Large intestine (tissue), 12 donors: ENCODE measurements around the gene POMZP3. TPM values are rescaled to one million over a fixed set of nuclear protein-coding genes. Genes with fewer than 3 reads are reported as not detected.
A peak's percentile ranks its signal among the peaks of the same experiment; 100 is the strongest.
"Not testable (repeated sequence)": the region's sequence is repeated elsewhere in the genome, so short reads cannot be mapped to it uniquely, and the experiment has no call there.

Source experiments
- DNase-seq, 2 donors: peaks; one replicate each; pipeline versions ENCODE4 v3.0.0 to v3.0.0-alpha.2; 2013
- H3K27ac ChIP-seq: one replicate; pipeline ENCODE4 v1.5.1; 2013; ENCODE audit warnings: low read length
- H3K27me3 ChIP-seq: 2 replicates; pipeline ENCODE4 v1.6.1; 2013; ENCODE audit warnings: low read length; ENCODE audit not compliant: control insufficient read depth, insufficient read depth
- H3K36me3 ChIP-seq: 2 replicates; pipeline ENCODE4 v1.6.1; 2013; ENCODE audit warnings: low read length; ENCODE audit not compliant: control insufficient read depth, insufficient read depth
- H3K4me1 ChIP-seq: one replicate; pipeline ENCODE4 v1.6.1; 2013; ENCODE audit warnings: low read length; ENCODE audit not compliant: control insufficient read depth, insufficient read depth
- H3K4me3 ChIP-seq: one replicate; pipeline ENCODE4 v1.5.1; 2013; ENCODE audit warnings: low read length
- H3K9me3 ChIP-seq: one replicate; pipeline ENCODE4 v1.6.1; 2013; ENCODE audit warnings: mild to moderate bottlenecking, low read depth, low read length, moderate library complexity; ENCODE audit not compliant: control insufficient read depth
- WGBS: methylation state at CpG from one replicate; pipeline ENCODE4 v1.1.5; 2013; ENCODE audit warnings: low lambda C conversion rate; ENCODE audit not compliant: insufficient coverage; 5-methylcytosine and 5-hydroxymethylcytosine counted together
- long read RNA-seq, 11 donors: transcript quantifications; one replicate each; lab custom pipeline, GENCODE V29; 2026
- polyA plus RNA-seq: library from polyadenylated mRNA; unstranded; fragments of 120-200 nt; gene quantifications from one replicate; pipeline ENCODE4 v1.2.1, GENCODE V29; 2013

The POMZP3 gene
- 18.5 TPM for polyA plus RNA-seq
- long read RNA-seq, donor 1, partial matches to known transcripts = 0 of 4 reads
- long read RNA-seq, donor 1, other reads (novel, unspliced or antisense) = 0 of 4 reads
- long read RNA-seq, donor 2, transcript POMZP3-202 (7 exons, 1,490 nt) = major isoform, 6 of 6 reads
- long read RNA-seq, donor 2, partial matches to known transcripts = 0 of 6 reads
- long read RNA-seq, donor 2, other reads (novel, unspliced or antisense) = 0 of 6 reads
- long read RNA-seq, donor 3, partial matches to known transcripts = 6 of 8 reads
- long read RNA-seq, donor 3, other reads (novel, unspliced or antisense) = 0 of 8 reads
- long read RNA-seq, donor 4 = 0 reads
- long read RNA-seq, donor 5 = 0 reads
- long read RNA-seq, donor 6, partial matches to known transcripts = 0 of 1 reads
- long read RNA-seq, donor 6, other reads (novel, unspliced or antisense) = 0 of 1 reads
- long read RNA-seq, donor 7, partial matches to known transcripts = 0 of 4 reads
- long read RNA-seq, donor 7, other reads (novel, unspliced or antisense) = 0 of 4 reads
- long read RNA-seq, donor 8, partial matches to known transcripts = 0 of 4 reads
- long read RNA-seq, donor 8, other reads (novel, unspliced or antisense) = 0 of 4 reads
- long read RNA-seq, donor 9, transcript POMZP3-202 (7 exons, 1,490 nt) = major isoform, 11 of 12 reads
- long read RNA-seq, donor 9, partial matches to known transcripts = 0 of 12 reads
- long read RNA-seq, donor 9, other reads (novel, unspliced or antisense) = 0 of 12 reads
- long read RNA-seq, donor 10, transcript POMZP3-202 (7 exons, 1,490 nt) = major isoform, 10 of 15 reads
- long read RNA-seq, donor 10, partial matches to known transcripts = 5 of 15 reads
- long read RNA-seq, donor 10, other reads (novel, unspliced or antisense) = 0 of 15 reads
- long read RNA-seq, donor 11, partial matches to known transcripts = 0 of 4 reads
- long read RNA-seq, donor 11, other reads (novel, unspliced or antisense) = 0 of 4 reads

DNA sequence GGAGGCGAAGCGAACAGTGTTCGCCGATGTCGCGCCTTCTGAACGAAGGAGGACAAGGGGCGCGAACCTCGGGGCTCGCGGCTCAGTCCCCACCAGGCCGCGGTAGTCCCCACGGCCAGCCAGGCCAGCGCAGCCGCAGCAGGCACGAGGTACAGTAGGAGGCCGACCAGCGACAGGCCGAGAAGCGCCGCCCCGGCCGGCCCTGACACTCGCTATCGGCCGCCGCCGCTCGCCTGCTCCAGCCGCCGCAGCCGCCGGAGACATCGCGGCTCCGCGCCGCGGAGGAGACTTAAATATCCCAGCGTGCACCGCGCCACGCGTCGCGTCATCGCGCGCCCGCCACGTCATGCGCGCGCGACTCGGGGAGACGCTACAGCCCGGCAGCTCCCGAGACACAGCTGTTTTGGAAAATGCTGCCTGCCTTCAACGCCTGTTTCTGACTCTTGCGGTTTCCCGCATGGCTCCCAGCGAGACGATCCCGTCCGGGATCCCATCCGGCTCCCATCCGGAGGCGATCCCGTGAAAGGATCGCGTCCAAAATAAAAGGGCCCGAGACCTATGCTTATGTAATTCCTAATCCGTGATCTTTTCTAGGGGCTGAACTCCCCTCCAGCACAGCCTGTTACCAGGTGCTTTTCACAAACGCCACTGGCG lies at the start of gene POMZP3:
TSS of gene POMZP3 (minus strand) at position 291 of the 654 bp plus-strand sequence. CDS start 1,215 bp downstream, outside the sequence.
- not testable (repeated sequence) for H3K4me1 ChIP-seq, H3K36me3 ChIP-seq, H3K27me3 ChIP-seq, H3K9me3 ChIP-seq
- peak in 1 of 2 donors; percentile 57 for DNase-seq
- peak within 1 kb of the TSS; percentile 83 for H3K27ac ChIP-seq
- peak within 1 kb of the TSS; percentile 56 for H3K4me3 ChIP-seq
- WGBS = no CpG with 5 or more reads among the region's 78 CpGs

- H3K36me3 ChIP-seq, H3K4me1 ChIP-seq, H3K27ac ChIP-seq, H3K4me3 ChIP-seq, H3K27me3 ChIP-seq, DNase-seq, H3K9me3 ChIP-seq: not testable (repeated sequence)
- 100% methylated on average over 1 of the region's 2 CpGs for WGBS
Measured at GRCh38 chr7:76675783-76676182, 48.7 kb upstream of the POMZP3 start.

- H3K27ac ChIP-seq, H3K9me3 ChIP-seq, DNase-seq, H3K27me3 ChIP-seq, H3K36me3 ChIP-seq, H3K4me1 ChIP-seq, H3K4me3 ChIP-seq: not testable (repeated sequence)
- no CpG with 5 or more reads among the region's 5 CpGs for WGBS
Measured at GRCh38 chr7:76673346-76673745, 46.3 kb upstream of the POMZP3 start.

- H3K27me3 ChIP-seq, DNase-seq, H3K4me3 ChIP-seq, H3K9me3 ChIP-seq, H3K27ac ChIP-seq, H3K36me3 ChIP-seq, H3K4me1 ChIP-seq: not testable (repeated sequence)
Measured at GRCh38 chr7:76659212-76659611, 32.1 kb upstream of the POMZP3 start.

DNA sequence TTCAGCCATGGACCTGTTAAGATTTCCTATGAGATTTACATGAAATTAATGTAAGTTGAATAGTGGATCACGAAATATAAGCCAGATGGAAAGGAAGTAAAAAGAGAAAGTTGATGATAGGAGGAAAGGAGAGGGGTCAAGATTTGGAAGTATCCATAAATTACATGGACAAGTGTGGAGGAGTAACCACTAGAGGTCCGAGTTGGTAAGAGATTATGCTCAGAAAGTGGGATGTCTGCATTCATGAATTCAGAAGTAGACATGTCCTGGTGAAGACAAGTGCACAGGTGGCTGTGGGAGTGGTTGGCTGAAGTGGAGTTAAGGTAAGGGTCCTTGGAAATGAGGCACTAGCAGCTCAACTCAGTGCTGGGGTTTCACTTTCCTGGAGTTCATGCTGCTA lies 29.3 kb upstream of the POMZP3 start:
- H3K27me3 ChIP-seq, H3K27ac ChIP-seq, H3K36me3 ChIP-seq, H3K9me3 ChIP-seq, H3K4me1 ChIP-seq, DNase-seq, H3K4me3 ChIP-seq: not testable (repeated sequence)
- 87% methylated on average over 1 of the region's 2 CpGs for WGBS

GRCh38 chr7:76642620-76643019 lies 15.5 kb upstream of the POMZP3 start:
- not testable (repeated sequence) for H3K36me3 ChIP-seq, H3K27me3 ChIP-seq, H3K9me3 ChIP-seq, H3K27ac ChIP-seq, H3K4me3 ChIP-seq, H3K4me1 ChIP-seq, DNase-seq
- no CpG with 5 or more reads among the region's 5 CpGs for WGBS

GRCh38 chr7:76637061-76637691 lies 10.1 kb upstream of the POMZP3 start:
- not testable (repeated sequence) for H3K27ac ChIP-seq, H3K27me3 ChIP-seq, H3K4me3 ChIP-seq, H3K9me3 ChIP-seq, H3K36me3 ChIP-seq, H3K4me1 ChIP-seq
- no CpG with 5 or more reads among the region's 7 CpGs for WGBS
- peak in 1 of 2 donors; percentile 5 for DNase-seq

GRCh38 chr7:76626581-76626980 lies 498 bp downstream of the POMZP3 start:
- not testable (repeated sequence) for H3K27me3 ChIP-seq, H3K27ac ChIP-seq, H3K4me1 ChIP-seq, H3K36me3 ChIP-seq, H3K9me3 ChIP-seq
- peak in 1 of 2 donors; percentile 12 for DNase-seq
- H3K4me3 ChIP-seq = peak overlapping the region; percentile 52
- WGBS = no CpG with 5 or more reads among the region's 34 CpGs

GRCh38 chr7:76619439-76620190 lies 7.5 kb downstream of the POMZP3 start:
- H3K36me3 ChIP-seq, H3K27ac ChIP-seq, H3K9me3 ChIP-seq, H3K27me3 ChIP-seq, H3K4me3 ChIP-seq, DNase-seq, H3K4me1 ChIP-seq: not testable (repeated sequence)
- WGBS = no CpG with 5 or more reads among the region's 13 CpGs
